ENCODE data around the gene GALNT10. TPM values are rescaled to one million over a fixed set of nuclear protein-coding genes. Genes with fewer than 3 reads are reported as not detected.

The GALNT10 gene
- total RNA-seq, 2 donors from 2014 or later, result 30.2 to 43.4 TPM

DNA sequence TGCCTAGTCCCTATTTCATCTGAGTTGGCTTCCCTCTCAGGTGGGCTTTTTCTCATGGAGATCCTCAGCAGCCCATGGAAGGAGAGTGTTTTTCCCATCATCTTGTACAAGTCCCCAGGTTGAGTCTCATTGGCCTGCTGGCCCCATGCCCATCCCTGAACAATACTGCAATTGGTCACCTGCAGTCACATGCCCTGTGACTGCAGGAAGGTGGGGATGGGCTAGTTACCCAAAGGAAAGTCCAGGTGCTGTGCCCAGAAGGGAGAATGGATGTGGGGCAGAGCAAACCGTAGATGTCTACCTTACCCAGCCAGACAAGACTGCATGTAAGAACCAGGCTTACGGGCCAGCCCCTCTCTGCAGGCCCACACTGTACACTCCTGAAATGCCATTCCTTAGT, 201.3 kb downstream of the GALNT10 start:
- Histone ChIP-seq H3K27me3 (ENCODE audit: control insufficient read depth, insufficient read depth, low read length, poor library complexity, severe bottlenecking) (no peaks in the 10 kb centered on the region), H3K4me1 (ENCODE audit: control insufficient read depth, insufficient read depth, low read length) (no peaks in the 10 kb centered on the region), H3K27ac (ENCODE audit: low read depth, low read length) (no peak overlapping the region), H3K9ac (ENCODE audit: extremely low read depth, low read length, poor library complexity, severe bottlenecking) (no peak overlapping the region), H3K9me3 (ENCODE audit: control insufficient read depth, low read length) (no peaks in the 10 kb centered on the region), H3K4me3 (ENCODE audit: low read length) (no peak overlapping the region), H3K36me3 (ENCODE audit: control insufficient read depth, insufficient read depth, low read length) (peaks cover 54% of the 10 kb centered on the region)
- Mint-ChIP-seq H3K27ac (no peak overlapping the region), H3K4me1 (peaks cover 20% of the 10 kb centered on the region), H3K9me3 (no peaks in the 10 kb centered on the region), H3K27me3 (ENCODE audit: insufficient read depth) (peaks cover 2% of the 10 kb centered on the region), H3K4me3 (no peak overlapping the region), H3K36me3 (ENCODE audit: low read depth) (peaks cover 23% of the 10 kb centered on the region)
- DNase-seq, result no peak
- TF ChIP-seq, protein P1, sequence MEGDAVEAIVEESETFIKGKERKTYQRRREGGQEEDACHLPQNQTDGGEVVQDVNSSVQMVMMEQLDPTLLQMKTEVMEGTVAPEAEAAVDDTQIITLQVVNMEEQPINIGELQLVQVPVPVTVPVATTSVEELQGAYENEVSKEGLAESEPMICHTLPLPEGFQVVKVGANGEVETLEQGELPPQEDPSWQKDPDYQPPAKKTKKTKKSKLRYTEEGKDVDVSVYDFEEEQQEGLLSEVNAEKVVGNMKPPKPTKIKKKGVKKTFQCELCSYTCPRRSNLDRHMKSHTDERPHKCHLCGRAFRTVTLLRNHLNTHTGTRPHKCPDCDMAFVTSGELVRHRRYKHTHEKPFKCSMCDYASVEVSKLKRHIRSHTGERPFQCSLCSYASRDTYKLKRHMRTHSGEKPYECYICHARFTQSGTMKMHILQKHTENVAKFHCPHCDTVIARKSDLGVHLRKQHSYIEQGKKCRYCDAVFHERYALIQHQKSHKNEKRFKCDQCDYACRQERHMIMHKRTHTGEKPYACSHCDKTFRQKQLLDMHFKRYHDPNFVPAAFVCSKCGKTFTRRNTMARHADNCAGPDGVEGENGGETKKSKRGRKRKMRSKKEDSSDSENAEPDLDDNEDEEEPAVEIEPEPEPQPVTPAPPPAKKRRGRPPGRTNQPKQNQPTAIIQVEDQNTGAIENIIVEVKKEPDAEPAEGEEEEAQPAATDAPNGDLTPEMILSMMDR (conservative IDR thresholded peaks at IDR 0.05), result no peak
- 97% methylated on average over 2 of the region's 2 CpGs; no CpG with 5 or more reads in 1 of the 2 experiments for WGBS, 2 experiments (ENCODE audit: insufficient coverage in 1 of 2, insufficient read length in 1 of 2)

DNA sequence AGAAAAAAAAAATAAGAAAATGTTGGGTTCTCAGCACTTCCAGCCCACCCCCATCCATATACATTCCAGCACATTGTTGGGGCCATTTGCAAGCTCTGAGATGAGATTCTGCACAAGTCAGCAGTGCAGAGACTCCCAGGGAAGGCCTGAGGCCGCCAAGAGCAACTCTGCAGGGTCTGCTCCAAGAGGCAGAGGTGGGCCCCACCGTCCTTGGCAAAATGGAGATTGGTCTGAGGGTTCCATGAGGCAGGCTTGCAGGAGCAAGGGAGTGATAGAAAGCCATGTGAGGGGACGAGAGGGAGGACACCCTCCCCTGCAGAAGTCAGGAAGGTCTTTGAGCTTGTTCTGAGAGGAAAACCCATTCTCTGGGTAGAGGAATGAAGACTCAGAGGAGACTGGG, 203.3 kb downstream of the GALNT10 start:
- peaks cover 52% of the 10 kb centered on the region for H3K36me3 ChIP-seq (ENCODE audit: control insufficient read depth, insufficient read depth, low read length)
- 88 to 90% methylated on average over 3 of the region's 3 CpGs for WGBS, 2 experiments (ENCODE audit: insufficient coverage in 1 of 2, insufficient read length in 1 of 2)
- no peak overlapping the region for H3K9ac ChIP-seq (ENCODE audit: extremely low read depth, low read length, poor library complexity, severe bottlenecking)
- no peak for DNase-seq
- H3K27me3 Mint-ChIP-seq (ENCODE audit: insufficient read depth), result peaks cover 4% of the 10 kb centered on the region
- TF ChIP-seq, protein P1 (conservative IDR thresholded peaks at IDR 0.05), result no peak
- H3K4me3 ChIP-seq (ENCODE audit: low read length), result no peak overlapping the region
- no peak overlapping the region for H3K27ac ChIP-seq (ENCODE audit: low read depth, low read length)
- H3K9me3 Mint-ChIP-seq, result no peaks in the 10 kb centered on the region
- H3K36me3 Mint-ChIP-seq (ENCODE audit: low read depth), result peaks cover 23% of the 10 kb centered on the region
- H3K9me3 ChIP-seq (ENCODE audit: control insufficient read depth, low read length), result no peaks in the 10 kb centered on the region
- no peaks in the 10 kb centered on the region for H3K4me1 ChIP-seq (ENCODE audit: control insufficient read depth, insufficient read depth, low read length)
- H3K4me1 Mint-ChIP-seq, result peaks cover 12% of the 10 kb centered on the region
- no peaks in the 10 kb centered on the region for H3K27me3 ChIP-seq (ENCODE audit: control insufficient read depth, insufficient read depth, low read length, poor library complexity, severe bottlenecking)
- no peak overlapping the region for H3K4me3 Mint-ChIP-seq
- H3K27ac Mint-ChIP-seq, result no peak overlapping the region

DNA sequence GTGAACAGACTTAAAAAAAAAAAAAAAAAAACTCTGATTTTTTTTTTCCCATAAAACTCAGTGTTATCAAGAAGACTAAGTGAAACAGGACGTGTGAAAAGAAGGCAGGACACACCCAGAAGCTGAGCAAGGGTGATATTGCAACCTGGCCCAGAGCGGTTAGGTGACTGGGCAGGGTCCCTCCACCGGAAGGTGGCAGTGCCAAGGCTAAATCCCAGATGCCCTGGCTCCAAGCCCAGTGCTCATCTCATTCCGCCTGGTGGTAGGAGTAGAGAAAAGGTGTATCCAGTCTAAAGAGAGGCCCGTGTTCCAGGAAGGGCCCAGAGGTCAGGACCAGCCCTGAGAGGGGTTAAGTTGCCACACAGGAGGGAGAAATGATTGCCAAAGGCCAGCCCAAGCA, 203.8 kb downstream of the GALNT10 start:
- no peak overlapping the region for H3K27ac ChIP-seq (ENCODE audit: low read depth, low read length)
- H3K36me3 Mint-ChIP-seq (ENCODE audit: low read depth), result peaks cover 23% of the 10 kb centered on the region
- H3K4me1 Mint-ChIP-seq, result peaks cover 11% of the 10 kb centered on the region
- H3K9ac ChIP-seq (ENCODE audit: extremely low read depth, low read length, poor library complexity, severe bottlenecking), result no peak overlapping the region
- TF ChIP-seq, protein P1 (conservative IDR thresholded peaks at IDR 0.05), result no peak
- no peak overlapping the region for H3K27ac Mint-ChIP-seq
- no peaks in the 10 kb centered on the region for H3K9me3 ChIP-seq (ENCODE audit: control insufficient read depth, low read length)
- H3K4me3 Mint-ChIP-seq, result no peak overlapping the region
- no peaks in the 10 kb centered on the region for H3K27me3 ChIP-seq (ENCODE audit: control insufficient read depth, insufficient read depth, low read length, poor library complexity, severe bottlenecking)
- H3K4me1 ChIP-seq (ENCODE audit: control insufficient read depth, insufficient read depth, low read length), result no peaks in the 10 kb centered on the region
- H3K27me3 Mint-ChIP-seq (ENCODE audit: insufficient read depth), result peaks cover 6% of the 10 kb centered on the region
- 87% methylated on average over 5 of the region's 5 CpGs; no CpG with 5 or more reads in 1 of the 2 experiments for WGBS, 2 experiments (ENCODE audit: insufficient coverage in 1 of 2, insufficient read length in 1 of 2)
- no peak overlapping the region for H3K4me3 ChIP-seq (ENCODE audit: low read length)
- H3K9me3 Mint-ChIP-seq, result no peaks in the 10 kb centered on the region
- no peak for DNase-seq
- peaks cover 56% of the 10 kb centered on the region for H3K36me3 ChIP-seq (ENCODE audit: control insufficient read depth, insufficient read depth, low read length)

All from endodermal cell (in vitro differentiated cells).